PFSK-1 (cell line): ENCODE data around the gene CCDC74B.

ENCODE experiments used
- FOXP2 ChIP-seq: optimal IDR thresholded peaks from 2 replicates; pipeline ENCODE3; 2011; ENCODE audit warnings: borderline replicate concordance, control low read depth, inconsistent platforms; ENCODE audit not compliant: insufficient read depth; ENCODE audit errors: extremely low read length, extremely low read depth
- POLR2AphosphoS5 ChIP-seq: IDR thresholded peaks from 2 replicates; pipeline ENCODE4 v1.6.1; 2012; ENCODE audit warnings: low read depth, mild to moderate bottlenecking, control low read depth, low read length, moderate library complexity
- REST ChIP-seq, 2 experiments: IDR thresholded peaks; 2 replicates each; pipeline versions ENCODE4 v1.6.1 to v1.8.0; 2011 to 2012; ENCODE audit warnings: low read depth in 2 of 2, low read length in 2 of 2, control low read depth in 1 of 2, inconsistent platforms in 1 of 2, mild to moderate bottlenecking in 1 of 2, moderate library complexity in 1 of 2; ENCODE audit not compliant: insufficient read depth in 1 of 2
- SIN3A ChIP-seq: IDR thresholded peaks from 2 replicates; pipeline ENCODE4 v1.6.1; 2012; ENCODE audit warnings: mild to moderate bottlenecking, low read length, moderate library complexity, borderline replicate concordance; ENCODE audit not compliant: insufficient read depth
- TAF1 ChIP-seq: IDR thresholded peaks from 2 replicates; pipeline ENCODE4 v1.6.1; 2012; ENCODE audit warnings: low read length, control low read depth, borderline replicate concordance; ENCODE audit not compliant: insufficient read depth

Gene CCDC74B

GRCh38 chr2:130165293-130166016, 20.5 kb upstream of the CCDC74B start:
- TF ChIP-seq POLR2AphosphoS5: no peak
- TF ChIP-seq FOXP2: no peak
- no peak for TF ChIP-seq TAF1
- no peak for TF ChIP-seq REST (IDR thresholded peaks at IDR 0.05; ENCODE audit: insufficient read depth in 1 of 2, low read depth in 2 of 2, low read length in 2 of 2)
- TF ChIP-seq SIN3A: no peak

GRCh38 chr2:130162968-130163367, 18.1 kb upstream of the CCDC74B start:
- TF ChIP-seq POLR2AphosphoS5 (no peak), TAF1 (no peak), FOXP2 (no peak), REST (IDR thresholded peaks at IDR 0.05; ENCODE audit: insufficient read depth in 1 of 2, low read depth in 2 of 2, low read length in 2 of 2) (no peak), SIN3A (no peak)

GRCh38 chr2:130160131-130160530, 15.2 kb upstream of the CCDC74B start:
- TF ChIP-seq FOXP2: no peak
- TF ChIP-seq TAF1: no peak
- no peak for TF ChIP-seq POLR2AphosphoS5
- no peak for TF ChIP-seq REST (IDR thresholded peaks at IDR 0.05; ENCODE audit: insufficient read depth in 1 of 2, low read depth in 2 of 2, low read length in 2 of 2)
- TF ChIP-seq SIN3A: no peak

- TF ChIP-seq POLR2AphosphoS5 (no peak), TAF1 (no peak), FOXP2 (no peak), REST (IDR thresholded peaks at IDR 0.05; ENCODE audit: insufficient read depth in 1 of 2, low read depth in 2 of 2, low read length in 2 of 2) (no peak), SIN3A (no peak)
Observed at GRCh38 chr2:130158631-130159030, 13.7 kb upstream of the CCDC74B start.
